Measurements from ENCODE around the gene DSP.

The DSP gene

DNA sequence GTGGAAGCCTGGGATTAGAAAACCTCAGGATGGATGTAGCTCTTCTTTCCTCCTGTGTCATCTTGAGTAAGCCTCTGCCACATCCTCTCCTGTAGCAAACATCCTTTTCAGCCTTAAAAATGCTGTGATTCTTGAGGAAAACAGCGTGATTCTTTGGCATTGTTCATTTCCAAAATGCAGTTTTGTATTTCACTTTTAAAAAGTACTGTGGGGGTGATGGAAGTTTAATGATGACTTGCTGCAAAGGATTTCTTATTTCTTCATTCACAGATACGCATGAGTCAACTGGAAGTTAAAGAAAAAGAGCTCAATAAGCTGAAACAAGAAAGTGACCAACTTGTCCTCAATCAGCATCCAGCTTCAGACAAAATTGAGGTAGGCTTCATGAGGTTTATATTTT lies 24.6 kb downstream of the DSP start:
- no peak for DNase-seq

DNA sequence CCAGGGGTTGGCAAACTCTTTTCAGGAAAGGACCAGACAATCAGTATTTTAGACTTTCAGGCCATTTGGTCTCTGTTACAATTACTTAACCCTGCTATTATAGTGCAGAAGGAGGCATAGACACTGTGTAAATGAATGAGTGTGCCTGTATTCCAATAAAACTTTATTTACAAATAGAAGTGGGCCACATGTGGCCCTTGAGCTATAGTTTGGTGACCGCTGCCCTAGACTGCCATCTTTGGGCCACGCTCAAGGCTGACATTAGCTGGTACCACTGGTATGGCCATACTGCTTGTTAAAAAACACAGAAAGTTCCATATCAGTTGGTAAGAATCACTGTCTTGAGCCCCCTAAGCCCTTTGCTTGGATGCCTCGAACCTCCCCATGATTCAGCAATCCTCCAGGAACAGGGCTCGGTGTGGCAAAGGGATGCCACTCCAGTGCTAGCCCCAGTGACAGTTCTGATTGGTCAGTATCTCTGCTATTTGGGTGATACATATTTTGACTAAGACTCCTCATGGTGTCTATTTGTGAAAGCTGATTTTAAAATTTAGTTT lies 25.2 kb downstream of the DSP start:
- no peak for DNase-seq

DNA sequence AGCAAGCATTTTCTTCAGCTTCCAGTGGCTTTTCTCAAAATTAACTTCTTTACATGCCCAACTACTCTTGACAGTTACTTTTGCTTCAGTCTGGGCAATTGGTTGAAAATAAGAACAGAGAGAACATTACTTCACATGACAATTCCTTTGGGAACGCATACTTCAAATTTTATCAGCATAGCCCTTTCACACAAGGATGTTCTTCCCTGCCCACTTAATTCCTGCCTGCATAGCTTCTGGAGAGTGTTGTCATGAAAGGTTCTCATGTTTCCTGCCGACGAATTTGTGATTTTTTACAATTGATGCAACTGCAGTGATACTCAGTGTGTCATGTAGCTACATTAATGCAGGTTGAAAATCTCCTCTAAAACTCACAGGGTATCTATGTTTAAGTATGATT lies 26.6 kb downstream of the DSP start:
- no peak for DNase-seq

DNA sequence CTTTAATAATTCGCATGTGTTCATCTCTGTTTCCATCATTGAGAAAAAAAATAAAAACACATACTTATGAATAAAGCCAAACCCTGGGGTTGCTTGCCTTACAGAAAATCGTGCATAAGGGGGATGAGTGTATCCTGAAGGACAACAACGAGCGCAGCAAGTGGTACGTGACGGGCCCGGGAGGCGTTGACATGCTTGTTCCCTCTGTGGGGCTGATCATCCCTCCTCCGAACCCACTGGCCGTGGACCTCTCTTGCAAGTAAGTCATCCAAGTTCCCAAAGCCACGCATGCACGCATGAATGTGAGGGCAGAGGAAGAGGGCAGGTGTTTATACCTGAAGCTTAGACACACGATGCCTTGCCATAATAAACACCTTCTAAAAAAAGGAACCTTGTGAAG lies 27.6 kb downstream of the DSP start:
- no peak for DNase-seq

DNA sequence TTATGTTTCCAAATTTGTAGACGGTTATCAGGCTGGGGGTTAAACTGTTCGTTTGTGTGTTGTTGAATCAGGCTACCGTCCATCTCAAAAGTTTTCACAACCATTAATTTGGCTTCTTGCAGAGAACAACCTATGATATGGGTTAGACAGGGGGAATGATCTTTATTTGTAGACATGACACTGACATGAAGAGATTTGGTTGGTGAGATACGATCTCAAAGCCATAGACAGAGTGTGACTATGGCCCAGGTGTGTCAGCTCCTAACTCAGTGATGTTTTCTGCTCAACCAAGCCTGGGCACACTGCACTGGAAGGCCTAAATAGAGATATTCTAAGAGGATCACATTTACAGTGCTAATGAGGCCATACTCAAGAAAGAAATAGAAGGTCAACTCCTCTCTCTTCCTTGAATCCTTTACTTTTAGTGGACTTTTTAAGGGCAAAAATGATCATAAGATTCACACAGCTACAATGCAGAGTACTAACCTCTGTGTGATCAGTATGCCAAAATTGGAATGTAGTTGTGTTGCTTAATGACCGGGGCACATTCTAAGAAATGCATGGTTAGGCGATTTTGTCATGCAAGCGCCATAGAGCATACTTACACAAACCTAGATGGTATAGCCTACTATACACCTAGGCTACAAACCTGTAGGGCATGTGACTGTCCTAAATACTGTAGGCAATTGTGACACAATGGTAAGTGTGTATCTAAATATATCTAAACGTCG lies 30.9 kb downstream of the DSP start:
- no peak for DNase-seq

DNA sequence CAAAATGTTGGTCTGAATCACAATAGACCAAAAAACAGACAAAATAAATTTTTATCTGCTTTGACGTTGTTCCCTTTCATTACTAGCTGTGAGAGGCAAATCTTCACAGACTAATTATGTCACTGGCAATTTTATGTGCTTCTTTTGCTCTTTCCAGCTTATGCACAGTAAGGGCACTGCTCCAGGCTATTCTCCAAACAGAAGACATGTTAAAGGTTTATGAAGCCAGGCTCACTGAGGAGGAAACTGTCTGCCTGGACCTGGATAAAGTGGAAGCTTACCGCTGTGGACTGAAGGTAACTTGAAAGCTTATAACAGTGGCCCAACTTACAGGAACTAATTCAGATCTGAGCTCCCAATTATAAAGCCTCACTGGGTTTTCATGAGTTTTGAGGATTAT lies 33.0 kb downstream of the DSP start:
- no peak for DNase-seq

DNA sequence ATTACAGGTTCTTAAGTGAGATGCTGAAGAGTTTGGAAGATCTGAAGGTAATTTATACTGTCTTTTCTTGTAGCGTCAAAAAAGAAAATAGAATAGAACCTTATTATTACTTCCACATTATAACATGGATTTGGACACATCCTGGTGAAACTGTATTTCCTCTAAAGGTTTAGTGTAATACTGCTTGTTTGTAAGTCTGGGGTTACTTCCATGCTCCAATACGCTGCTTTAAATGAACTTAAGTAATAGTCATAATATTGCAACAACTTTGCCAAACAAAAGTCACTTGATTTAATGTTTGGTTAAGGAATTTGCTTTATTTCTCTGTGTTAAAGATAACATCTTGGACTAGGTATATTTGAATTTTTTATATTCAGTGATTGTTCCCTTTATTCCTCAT lies 37.0 kb downstream of the DSP start:
- DNase-seq: no peak

DNA sequence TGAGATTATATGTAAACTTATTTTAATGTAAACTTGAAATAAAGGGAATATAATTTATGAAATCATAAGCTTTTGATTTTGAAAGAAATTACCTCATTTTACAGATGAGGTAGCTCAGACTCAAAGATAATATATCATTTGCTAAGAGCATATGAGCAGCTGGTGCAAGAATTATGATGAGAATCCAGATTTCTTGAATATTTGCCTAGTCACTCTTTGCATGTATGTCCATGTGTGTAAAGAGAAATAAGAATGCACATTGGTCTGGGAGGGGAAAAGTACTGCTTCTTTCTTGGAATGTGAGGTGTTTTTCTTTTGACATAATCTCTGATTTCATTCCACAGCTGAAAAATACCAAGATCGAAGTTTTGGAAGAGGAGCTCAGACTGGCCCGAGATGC lies 37.5 kb downstream of the DSP start:
- DNase-seq: no peak

DNA sequence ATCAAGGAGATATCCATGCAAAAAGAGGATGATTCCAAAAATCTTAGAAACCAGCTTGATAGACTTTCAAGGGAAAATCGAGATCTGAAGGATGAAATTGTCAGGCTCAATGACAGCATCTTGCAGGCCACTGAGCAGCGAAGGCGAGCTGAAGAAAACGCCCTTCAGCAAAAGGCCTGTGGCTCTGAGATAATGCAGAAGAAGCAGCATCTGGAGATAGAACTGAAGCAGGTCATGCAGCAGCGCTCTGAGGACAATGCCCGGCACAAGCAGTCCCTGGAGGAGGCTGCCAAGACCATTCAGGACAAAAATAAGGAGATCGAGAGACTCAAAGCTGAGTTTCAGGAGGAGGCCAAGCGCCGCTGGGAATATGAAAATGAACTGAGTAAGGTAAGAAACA lies 38.4 kb downstream of the DSP start:
- no peak for DNase-seq

DNA sequence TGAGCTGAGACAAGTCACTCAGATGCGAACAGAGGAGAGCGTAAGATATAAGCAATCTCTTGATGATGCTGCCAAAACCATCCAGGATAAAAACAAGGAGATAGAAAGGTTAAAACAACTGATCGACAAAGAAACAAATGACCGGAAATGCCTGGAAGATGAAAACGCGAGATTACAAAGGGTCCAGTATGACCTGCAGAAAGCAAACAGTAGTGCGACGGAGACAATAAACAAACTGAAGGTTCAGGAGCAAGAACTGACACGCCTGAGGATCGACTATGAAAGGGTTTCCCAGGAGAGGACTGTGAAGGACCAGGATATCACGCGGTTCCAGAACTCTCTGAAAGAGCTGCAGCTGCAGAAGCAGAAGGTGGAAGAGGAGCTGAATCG lies 39.1 kb downstream of the DSP start:
- no peak for DNase-seq

DNA sequence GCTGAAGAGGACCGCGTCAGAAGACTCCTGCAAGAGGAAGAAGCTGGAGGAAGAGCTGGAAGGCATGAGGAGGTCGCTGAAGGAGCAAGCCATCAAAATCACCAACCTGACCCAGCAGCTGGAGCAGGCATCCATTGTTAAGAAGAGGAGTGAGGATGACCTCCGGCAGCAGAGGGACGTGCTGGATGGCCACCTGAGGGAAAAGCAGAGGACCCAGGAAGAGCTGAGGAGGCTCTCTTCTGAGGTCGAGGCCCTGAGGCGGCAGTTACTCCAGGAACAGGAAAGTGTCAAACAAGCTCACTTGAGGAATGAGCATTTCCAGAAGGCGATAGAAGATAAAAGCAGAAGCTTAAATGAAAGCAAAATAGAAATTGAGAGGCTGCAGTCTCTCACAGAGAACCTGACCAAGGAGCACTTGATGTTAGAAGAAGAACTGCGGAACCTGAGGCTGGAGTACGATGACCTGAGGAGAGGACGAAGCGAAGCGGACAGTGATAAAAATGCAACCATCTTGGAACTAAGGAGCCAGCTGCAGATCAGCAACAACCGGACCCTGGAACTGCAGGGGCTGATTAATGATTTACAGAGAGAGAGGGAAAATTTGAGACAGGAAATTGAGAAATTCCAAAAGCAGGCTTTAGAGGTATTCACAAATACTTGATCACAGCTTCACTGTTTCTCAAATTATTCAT lies 39.6 kb downstream of the DSP start:
- no peak for DNase-seq

DNA sequence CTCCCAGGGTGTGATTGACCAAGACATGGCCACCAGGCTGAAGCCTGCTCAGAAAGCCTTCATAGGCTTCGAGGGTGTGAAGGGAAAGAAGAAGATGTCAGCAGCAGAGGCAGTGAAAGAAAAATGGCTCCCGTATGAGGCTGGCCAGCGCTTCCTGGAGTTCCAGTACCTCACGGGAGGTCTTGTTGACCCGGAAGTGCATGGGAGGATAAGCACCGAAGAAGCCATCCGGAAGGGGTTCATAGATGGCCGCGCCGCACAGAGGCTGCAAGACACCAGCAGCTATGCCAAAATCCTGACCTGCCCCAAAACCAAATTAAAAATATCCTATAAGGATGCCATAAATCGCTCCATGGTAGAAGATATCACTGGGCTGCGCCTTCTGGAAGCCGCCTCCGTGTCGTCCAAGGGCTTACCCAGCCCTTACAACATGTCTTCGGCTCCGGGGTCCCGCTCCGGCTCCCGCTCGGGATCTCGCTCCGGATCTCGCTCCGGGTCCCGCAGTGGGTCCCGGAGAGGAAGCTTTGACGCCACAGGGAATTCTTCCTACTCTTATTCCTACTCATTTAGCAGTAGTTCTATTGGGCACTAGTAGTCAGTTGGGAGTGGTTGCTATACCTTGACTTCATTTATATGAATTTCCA lies 43.9 kb downstream of the DSP start:
- no peak for DNase-seq

DNA sequence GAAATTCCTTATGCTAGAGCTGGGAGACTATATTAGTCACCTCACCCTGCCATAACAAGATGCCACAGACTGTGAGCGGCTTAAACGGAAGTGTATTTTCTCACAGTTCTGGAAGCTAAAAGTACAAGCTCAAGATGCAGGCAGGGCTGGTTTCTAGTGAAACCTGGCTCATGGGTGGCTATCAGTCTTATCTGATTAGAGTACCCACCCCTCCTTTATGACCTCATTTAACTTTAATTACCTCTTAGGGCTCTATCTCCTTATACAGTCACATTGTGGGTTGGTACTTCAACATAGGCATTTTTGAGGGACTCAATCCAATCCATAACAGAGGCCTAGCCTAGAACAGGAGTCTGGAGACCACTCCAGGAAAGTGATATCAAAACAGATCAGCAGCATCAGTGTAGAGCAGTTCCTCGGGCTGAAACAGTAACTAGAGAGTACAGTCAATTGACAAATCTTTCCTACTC lies 46.2 kb downstream of the DSP start:
- DNase-seq: no peak

DNA sequence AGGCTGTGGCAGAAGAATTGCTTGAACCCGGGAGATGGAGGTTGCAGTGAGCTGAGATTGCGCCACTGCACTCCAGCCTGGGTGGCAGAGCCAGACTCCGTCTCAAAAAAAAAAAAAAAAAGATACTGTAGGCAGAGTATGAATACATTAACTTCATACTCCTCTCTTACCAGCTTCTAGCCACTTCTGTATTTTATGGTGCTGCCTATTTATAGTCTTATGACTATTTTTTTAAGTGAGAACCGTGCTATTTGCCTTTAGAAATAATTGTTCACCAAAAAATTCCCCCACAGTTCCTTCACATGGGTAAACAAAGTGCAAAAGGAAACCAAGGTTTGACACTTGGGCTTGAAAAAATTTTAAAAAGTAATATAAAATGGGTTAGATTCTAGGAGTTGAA lies 47.0 kb downstream of the DSP start:
- DNase-seq: peak; percentile 50 to 81 (median 71)

DNA sequence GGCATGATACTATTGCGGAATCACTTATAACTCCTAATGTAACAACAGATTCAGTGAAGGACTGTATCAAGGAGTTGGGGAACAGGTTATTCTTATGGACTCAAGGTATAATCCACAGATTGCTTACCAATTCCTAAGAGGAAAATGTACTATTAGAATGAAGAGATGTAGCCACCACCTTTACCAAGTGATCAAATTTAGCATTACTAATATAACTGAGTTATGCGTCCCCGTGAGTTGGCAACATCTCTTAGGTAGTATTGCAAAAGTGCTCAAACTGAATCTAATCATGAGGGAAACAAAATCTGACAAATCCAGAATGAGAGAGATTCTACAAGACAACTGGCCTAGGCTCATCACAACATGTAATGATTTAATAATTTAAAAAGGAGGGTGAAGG lies 47.8 kb downstream of the DSP start:
- peak in 1 of 3 donors; percentile 15 for DNase-seq

DNA sequence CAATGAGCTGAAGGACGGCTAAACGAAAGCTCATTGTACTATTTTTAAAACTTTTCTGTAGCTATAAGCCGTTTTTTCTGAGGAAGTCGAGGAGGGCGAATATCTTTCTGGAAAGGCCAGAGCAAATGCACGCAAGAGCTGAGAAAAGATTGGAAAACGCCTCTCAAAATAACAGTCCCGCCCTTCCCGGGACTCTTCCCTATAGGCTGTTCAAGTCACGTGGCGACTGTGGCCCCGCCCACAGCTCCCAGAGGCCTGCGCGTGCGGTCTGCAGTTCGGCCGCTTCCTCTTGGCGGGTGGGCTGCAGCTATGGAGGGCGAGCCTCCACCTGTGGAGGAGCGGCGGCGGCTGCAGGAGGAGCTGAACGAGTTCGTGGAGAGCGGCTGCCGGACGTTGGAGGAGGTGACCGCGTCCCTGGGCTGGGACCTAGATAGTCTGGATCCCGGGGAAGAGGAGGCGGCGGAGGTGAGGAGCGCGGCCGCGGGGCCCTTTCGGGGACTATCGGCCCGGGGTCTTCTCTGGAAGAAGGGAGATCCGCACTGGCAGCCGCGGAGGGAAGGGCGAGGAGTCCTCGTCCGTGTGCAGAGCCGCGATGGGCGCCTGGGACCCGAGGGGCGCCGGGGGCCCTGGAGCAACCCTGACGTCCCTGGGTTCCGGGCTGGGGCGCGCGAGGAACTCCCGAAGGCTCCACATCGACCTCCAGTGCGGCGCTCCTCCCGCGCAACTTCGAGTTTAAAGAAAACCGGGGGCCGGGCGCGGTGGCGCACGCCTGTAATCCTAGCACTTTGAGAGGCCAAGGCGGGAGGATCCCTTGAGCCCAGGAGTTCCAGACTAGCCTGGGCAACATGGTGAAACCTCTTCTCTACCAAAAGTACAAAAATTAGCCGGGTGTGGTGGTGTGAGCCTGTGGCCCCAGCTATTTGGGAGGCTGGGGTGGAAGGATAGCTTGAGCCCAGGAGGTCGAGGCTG lies 48.8 kb downstream of the DSP start, which contains the start of gene SNRNP48:
Gene SNRNP48, plus strand, starts transcription at position 250 of the 969 bp plus-strand sequence. Its CDS starts 60 bp downstream, at position 310.
- peak; percentile 96 to 97 (median 97) for DNase-seq

DNA sequence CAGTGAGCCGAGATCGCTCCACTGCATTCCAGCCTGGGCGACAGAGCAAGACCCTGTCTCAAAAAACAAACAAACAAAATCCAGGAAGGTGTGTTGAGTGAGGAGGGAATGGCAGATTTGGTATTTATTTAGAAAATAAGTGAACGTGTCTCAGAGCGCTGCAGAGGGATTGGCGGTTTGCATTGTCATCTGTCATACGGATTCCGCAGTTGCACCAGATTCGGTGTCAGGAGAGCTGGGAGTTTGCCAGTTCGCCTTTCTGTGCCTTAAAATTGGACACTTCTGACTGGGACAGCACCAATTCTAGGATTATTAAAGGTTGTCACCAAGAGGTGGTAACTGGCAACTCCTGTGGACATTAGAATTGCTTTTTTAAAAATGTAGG lies 49.4 kb downstream of the DSP start:
- DNase-seq: peak; percentile 45 to 62 (median 59)

DNA sequence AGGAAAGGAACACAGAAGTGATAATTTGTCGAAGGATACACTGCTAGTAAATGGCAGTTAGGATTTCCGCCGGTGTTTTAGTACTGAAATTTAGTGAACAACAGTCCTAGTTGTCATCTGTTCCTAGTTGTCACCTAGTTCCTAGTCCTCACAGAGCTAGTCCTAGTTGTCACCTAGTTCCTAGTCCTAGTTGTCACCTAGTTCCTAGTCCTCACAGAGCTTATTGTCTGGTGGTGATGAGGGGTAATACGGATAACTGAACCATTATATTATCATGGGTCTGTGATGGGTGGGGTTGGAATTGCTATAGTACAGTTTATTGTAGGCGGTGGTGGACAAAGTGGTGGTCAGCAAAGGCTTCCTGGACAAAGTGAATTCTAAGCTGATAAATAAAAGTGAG lies 50.3 kb downstream of the DSP start:
- DNase-seq: no peak

DNA sequence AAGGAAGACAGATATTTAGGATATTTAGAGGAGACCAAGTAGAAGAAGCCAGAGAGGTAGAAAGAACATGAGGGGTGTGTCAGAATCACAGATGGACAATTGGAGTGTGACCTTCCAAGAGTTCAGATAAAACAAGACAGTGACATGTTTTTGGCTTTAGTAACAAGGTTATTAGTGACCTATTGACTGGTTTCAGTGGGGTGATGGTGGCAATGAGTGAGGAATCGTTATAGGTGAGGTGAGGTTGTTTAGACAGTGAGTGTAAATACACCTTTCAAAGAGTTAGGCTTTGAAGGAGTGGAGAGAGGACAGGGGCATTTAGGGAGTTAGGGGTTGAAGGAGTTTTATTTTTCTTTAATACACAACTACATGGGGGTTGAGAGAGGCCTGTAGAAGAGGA lies 51.8 kb downstream of the DSP start:
- no peak for DNase-seq

DNA sequence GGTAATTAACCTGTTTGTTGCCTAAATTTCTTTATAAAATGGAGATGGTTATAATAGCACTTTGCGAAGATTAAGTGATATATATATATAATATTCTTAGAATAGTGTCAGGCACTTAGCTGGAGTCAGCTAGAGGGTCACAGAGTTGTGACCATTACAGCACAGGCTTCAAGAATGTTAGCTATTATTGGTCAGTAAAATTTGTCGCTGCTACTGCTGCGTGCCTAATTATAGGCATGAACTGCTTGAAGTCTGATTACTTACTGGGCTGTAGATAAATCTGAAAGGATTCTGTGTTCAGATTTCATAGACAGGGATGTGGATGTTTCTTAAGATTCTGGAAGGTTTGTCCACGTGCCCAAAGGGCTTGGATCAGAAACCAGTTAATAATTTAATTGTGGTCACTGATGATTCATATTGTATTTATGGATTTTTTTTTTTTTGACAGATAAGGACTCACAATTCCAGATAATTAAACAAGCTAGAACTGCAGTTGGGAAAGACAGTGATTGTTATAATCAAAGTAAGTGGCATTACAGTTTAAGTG lies 53.2 kb downstream of the DSP start:
- no peak for DNase-seq

DNA sequence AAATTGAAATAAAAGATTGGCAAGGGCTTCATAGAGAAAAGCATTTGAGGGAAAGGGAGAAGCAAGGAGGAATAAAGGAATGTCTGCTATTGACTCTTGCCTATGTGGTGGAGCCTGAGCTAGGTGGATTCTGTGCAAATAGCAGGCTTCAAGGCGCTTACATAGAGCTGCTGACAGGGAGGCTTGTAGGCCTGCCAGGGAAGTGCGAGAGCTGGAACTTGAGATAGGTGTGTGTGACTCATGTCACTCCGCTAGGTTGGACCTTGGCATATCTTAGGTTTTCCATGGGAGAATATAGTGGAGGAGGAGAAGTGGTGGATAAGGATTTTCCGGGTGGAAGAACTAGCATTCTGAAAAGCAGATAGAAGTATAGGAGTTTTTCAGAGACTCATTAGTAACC lies 62.5 kb downstream of the DSP start:
- DNase-seq: no peak

DNA sequence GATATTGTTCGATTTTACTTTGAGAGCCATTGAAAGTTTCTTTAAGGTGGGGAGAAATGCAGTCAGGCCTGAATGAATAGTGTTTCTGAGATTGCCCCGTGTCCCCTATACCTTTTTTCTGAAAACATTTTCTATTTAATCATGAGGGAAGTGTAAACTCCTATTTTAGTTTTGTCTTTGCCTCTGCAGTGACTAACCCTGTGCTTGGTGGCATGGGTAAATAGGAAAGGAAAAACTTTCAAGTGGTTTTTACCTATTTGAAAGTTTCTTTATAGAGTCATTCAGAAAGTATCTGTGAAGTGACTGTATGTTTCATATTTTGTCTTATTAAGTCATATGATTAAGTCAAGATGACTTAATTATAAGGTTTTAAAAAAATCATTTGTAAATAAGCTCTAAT lies 63.0 kb downstream of the DSP start:
- no peak for DNase-seq

All from suppressor macrophage treated with lipopolysaccharide for 1 hour (primary cell).